IMR-90 (cell line): ENCODE results near the gene KRTAP1-5.

ENCODE experiments used
- CTCF ChIP-seq: conservative IDR thresholded peaks from 2 replicates; pipeline ENCODE4 v1.5.1; 2012; ENCODE audit warnings: mild to moderate bottlenecking, low read depth, low read length, improper control_type of control experiment
- SMC3 ChIP-seq: fragments of 150-350 bp; IDR thresholded peaks from 2 replicates; pipeline ENCODE4 v1.6.1; 2016; ENCODE audit warnings: low read depth, mild to moderate bottlenecking, antibody characterized with exemption, low read length, moderate library complexity
- TF ChIP-seq, protein P1 (sequence below): fragments of 150-350 bp; IDR thresholded peaks from 2 replicates; pipeline ENCODE4 v1.6.1; 2017; ENCODE audit warnings: mild to moderate bottlenecking, antibody characterized with exemption, low read length, low read depth

DNA sequence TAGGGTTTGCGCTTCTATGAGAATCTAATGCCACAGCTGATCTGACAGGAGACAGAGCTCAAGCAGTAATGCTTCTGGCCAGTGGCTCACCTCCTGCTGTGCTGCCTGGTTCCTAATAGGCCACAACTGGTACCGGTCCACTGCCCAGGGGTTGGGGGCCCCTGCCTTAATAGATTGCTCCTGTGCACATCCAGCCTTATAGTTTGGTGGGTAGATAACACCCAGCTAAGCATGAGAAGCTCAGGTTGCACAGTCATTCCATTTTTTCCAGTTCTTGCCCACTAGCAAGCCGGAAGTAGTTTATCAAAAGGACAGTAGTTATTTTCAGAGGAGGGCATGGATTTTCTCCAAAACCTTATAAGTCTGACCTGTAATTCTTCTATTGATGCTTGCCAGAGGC lies 7.6 kb downstream of the KRTAP1-5 start:
- TF ChIP-seq CTCF (no peak), SMC3 (no peak)
- TF ChIP-seq, protein P1, sequence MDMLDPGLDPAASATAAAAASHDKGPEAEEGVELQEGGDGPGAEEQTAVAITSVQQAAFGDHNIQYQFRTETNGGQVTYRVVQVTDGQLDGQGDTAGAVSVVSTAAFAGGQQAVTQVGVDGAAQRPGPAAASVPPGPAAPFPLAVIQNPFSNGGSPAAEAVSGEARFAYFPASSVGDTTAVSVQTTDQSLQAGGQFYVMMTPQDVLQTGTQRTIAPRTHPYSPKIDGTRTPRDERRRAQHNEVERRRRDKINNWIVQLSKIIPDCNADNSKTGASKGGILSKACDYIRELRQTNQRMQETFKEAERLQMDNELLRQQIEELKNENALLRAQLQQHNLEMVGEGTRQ, result no peak
